Measurements from ENCODE around the gene SLC9B2. TPM values are rescaled to one million over a fixed set of nuclear protein-coding genes. Genes with fewer than 3 reads are reported as not detected.

The SLC9B2 gene
- total RNA-seq, 4 donors from 2014 or later: 0.96 to 20.6 (median 7.1) TPM

GRCh38 chr4:103026868-103027267, 49.7 kb downstream of the SLC9B2 start:
- 90 to 93% methylated on average over 1 of the region's 1 CpG for WGBS, 2 donors (ENCODE audit: low coverage in 1 of 2)
- in situ Hi-C loops (cut with MboI; ENCODE audit: low pct_ligation_motif_present in 1 of 4, low pct_unique_long_range_greater_than_20kb in 1 of 4, low sequenced_read_pairs in 3 of 4) (loop anchor here in 1 of 4 donors (10.0 kb wide), 1 partner anchor 592 kb away; no protein-coding TSS in a partner anchor), intact Hi-C loops (cut with DNase I; ENCODE audit: low total_unique reads) (no loop called here)
- no peak for TF ChIP-seq EP300 (IDR thresholded peaks at IDR 0.05; ENCODE audit: low read depth)
- TF ChIP-seq CTCF (IDR thresholded peaks at IDR 0.05): no peak
- TF ChIP-seq POLR2AphosphoS5 (IDR thresholded peaks at IDR 0.05): no peak
- TF ChIP-seq POLR2A (IDR thresholded peaks at IDR 0.05): no peak
- Histone ChIP-seq H3K36me3 (peaks cover 0 to 4% (median 0%) of the 10 kb centered on the region in 4 donors), H3K4me3 (no peak overlapping the region), H3K27me3 (no peaks in the 10 kb centered on the region), H3K9me3 (no peaks in the 10 kb centered on the region), H3K27ac (no peak overlapping the region), H3K4me1 (no peaks in the 10 kb centered on the region)
- no peak for DNase-seq

- peaks cover 0 to 4% (median 0%) of the 10 kb centered on the region in 4 donors for H3K36me3 ChIP-seq
- in situ Hi-C loops (cut with MboI; ENCODE audit: low pct_ligation_motif_present in 1 of 4, low pct_unique_long_range_greater_than_20kb in 1 of 4, low sequenced_read_pairs in 3 of 4) (loop anchor here in 1 of 4 donors (10.0 to 25.0 kb wide), 2 partner anchors 188 to 590 kb away; partner anchors contain the start of gene UBE2D3), intact Hi-C loops (cut with DNase I; ENCODE audit: low total_unique reads) (no loop called here)
- no peaks in the 10 kb centered on the region for H3K27me3 ChIP-seq
- no peak overlapping the region for H3K27ac ChIP-seq
- TF ChIP-seq EP300 (IDR thresholded peaks at IDR 0.05; ENCODE audit: low read depth): no peak
- no peak for TF ChIP-seq CTCF (IDR thresholded peaks at IDR 0.05)
- TF ChIP-seq POLR2AphosphoS5 (IDR thresholded peaks at IDR 0.05): no peak
- TF ChIP-seq POLR2A (IDR thresholded peaks at IDR 0.05): no peak
- no peak overlapping the region for H3K4me3 ChIP-seq
- WGBS, 2 donors (ENCODE audit: low coverage in 1 of 2): 94 to 97% methylated on average over 3 of the region's 3 CpGs
- H3K9me3 ChIP-seq: no peaks in the 10 kb centered on the region
- DNase-seq: no peak
- H3K4me1 ChIP-seq: peaks cover 0 to 5% (median 2%) of the 10 kb centered on the region in 4 donors
These were observed 51.6 kb downstream of the SLC9B2 start for GRCh38 chr4:103024996-103025395.

GRCh38 chr4:103021120-103021519, 55.4 kb downstream of the SLC9B2 start:
- Histone ChIP-seq H3K27me3 (no peaks in the 10 kb centered on the region), H3K27ac (no peak overlapping the region), H3K9me3 (no peaks in the 10 kb centered on the region), H3K4me3 (no peak overlapping the region), H3K4me1 (peaks cover 3 to 13% (median 7%) of the 10 kb centered on the region in 4 donors), H3K36me3 (peaks cover 0 to 3% (median 0%) of the 10 kb centered on the region in 4 donors)
- no peak for DNase-seq
- TF ChIP-seq POLR2A (IDR thresholded peaks at IDR 0.05) (no peak), EP300 (IDR thresholded peaks at IDR 0.05; ENCODE audit: low read depth) (no peak), CTCF (IDR thresholded peaks at IDR 0.05) (no peak), POLR2AphosphoS5 (IDR thresholded peaks at IDR 0.05) (no peak)
- 95 to 100% methylated on average over 2 of the region's 2 CpGs for WGBS, 2 donors (ENCODE audit: low coverage in 1 of 2)
- intact Hi-C loops (cut with DNase I; ENCODE audit: low total_unique reads) (no loop called here), in situ Hi-C loops (cut with MboI; ENCODE audit: low pct_ligation_motif_present in 1 of 4, low pct_unique_long_range_greater_than_20kb in 1 of 4, low sequenced_read_pairs in 3 of 4) (loop anchor here in 1 of 4 donors (10.0 to 25.0 kb wide), 2 partner anchors 184 to 586 kb away; partner anchors contain the start of gene UBE2D3)

GRCh38 chr4:103019308-103020124, 57.0 kb downstream of the SLC9B2 start, which contains the start of gene SLC9B1:
TSS of gene SLC9B1 (minus strand) at chr4:103019705. CDS start at chr4:102991711, 27,994 bp downstream.
- TF ChIP-seq POLR2AphosphoS5 (IDR thresholded peaks at IDR 0.05) (peak; percentile 86 to 93 (median 91)), CTCF (IDR thresholded peaks at IDR 0.05) (peak in 2 of 5 experiments; percentile 2 to 24), POLR2A (IDR thresholded peaks at IDR 0.05) (peak; percentile 88), EP300 (IDR thresholded peaks at IDR 0.05; ENCODE audit: low read depth) (peak; percentile 66)
- no peaks in the 10 kb centered on the region for H3K27me3 ChIP-seq
- H3K36me3 ChIP-seq: no peaks in the 10 kb centered on the region
- H3K9me3 ChIP-seq: no peaks in the 10 kb centered on the region
- peaks cover 3 to 13% (median 7%) of the 10 kb centered on the region in 4 donors for H3K4me1 ChIP-seq
- peak within 1 kb of the TSS; percentile 9 to 55 (median 32) for H3K4me3 ChIP-seq
- in situ Hi-C loops (cut with MboI; ENCODE audit: low pct_ligation_motif_present in 1 of 4, low pct_unique_long_range_greater_than_20kb in 1 of 4, low sequenced_read_pairs in 3 of 4) (loop anchor here in 3 of 4 donors (10.0 to 25.0 kb wide), 4 partner anchors 182 to 585 kb away; partner anchors contain the start of gene UBE2D3 (in 1 of the 3)), intact Hi-C loops (cut with DNase I; ENCODE audit: low total_unique reads) (no loop called here)
- H3K27ac ChIP-seq: peak within 1 kb of the TSS; percentile 89 to 93 (median 90)
- DNase-seq: peak; percentile 98
- WGBS, 2 donors (ENCODE audit: low coverage in 1 of 2): 4 to 10% methylated on average over 16 to 46 of the region's 46 CpGs
